Fibroblast of lung (primary cell): ENCODE results near the gene MTCH1. TPM values are rescaled to one million over a fixed set of nuclear protein-coding genes. Genes with fewer than 3 reads are reported as not detected.
A peak's percentile ranks its signal among the peaks of the same experiment; 100 is the strongest.

Source experiments
- DNase-seq, 2 donors: peaks; one replicate each; pipeline versions ENCODE4 v3.0.0 to v3.0.0-alpha.2; 2010; ENCODE audit warnings: low read depth in 2 of 2
- H2AFZ ChIP-seq: 2 replicates; pipeline ENCODE4 v1.5.1; 2012; ENCODE audit warnings: low read length, control low read depth, inconsistent platforms
- H3K27ac ChIP-seq: 2 replicates; pipeline ENCODE4 v1.5.1; 2011; ENCODE audit warnings: low read length, control low read depth; ENCODE audit not compliant: insufficient read depth
- H3K27me3 ChIP-seq: 2 replicates; pipeline ENCODE4 v1.5.1; 2011; ENCODE audit warnings: mild to moderate bottlenecking, low read length; ENCODE audit not compliant: control insufficient read depth, insufficient read depth
- H3K36me3 ChIP-seq: 2 replicates; pipeline ENCODE4 v1.5.1; 2011; ENCODE audit warnings: low read length; ENCODE audit not compliant: control insufficient read depth, insufficient read depth
- H3K4me1 ChIP-seq: 2 replicates; pipeline ENCODE4 v1.5.1; 2011; ENCODE audit warnings: low read length; ENCODE audit not compliant: control insufficient read depth, insufficient read depth; ENCODE audit errors: extremely low read depth
- H3K4me2 ChIP-seq: 2 replicates; pipeline ENCODE4 v1.5.1; 2011; ENCODE audit warnings: low read length, control low read depth; ENCODE audit not compliant: insufficient read depth; ENCODE audit errors: extremely low read depth
- H3K4me3 ChIP-seq, 4 experiments: fragments of 200-600 bp in 1 of 4; sonication (generic) in 1 of 4; replicated peaks in 1 of 4; 2 replicates each; pipeline ENCODE4 v1.5.1; 2011 to 2016; ENCODE audit warnings: low read length in 4 of 4, low read depth in 3 of 4, mild to moderate bottlenecking in 3 of 4, control low read depth in 2 of 4, inconsistent platforms in 1 of 4, mixed read lengths in 1 of 4; ENCODE audit not compliant: insufficient read depth in 1 of 4; ENCODE audit errors: control extremely low read depth in 1 of 4
- H3K79me2 ChIP-seq: 2 replicates; pipeline ENCODE4 v1.5.1; 2012; ENCODE audit warnings: mild to moderate bottlenecking, low read length, inconsistent platforms; ENCODE audit not compliant: control insufficient read depth, insufficient read depth
- H3K9ac ChIP-seq: 2 replicates; pipeline ENCODE4 v1.5.1; 2011; ENCODE audit warnings: mild to moderate bottlenecking, low read length, control low read depth; ENCODE audit not compliant: insufficient read depth
- H3K9me3 ChIP-seq: 2 replicates; pipeline ENCODE4 v1.5.1; 2012; ENCODE audit warnings: low read depth, low read length; ENCODE audit not compliant: control insufficient read depth, insufficient read depth
- H4K20me1 ChIP-seq: 2 replicates; pipeline ENCODE4 v1.5.1; 2011; ENCODE audit warnings: low read length; ENCODE audit not compliant: control insufficient read depth, insufficient read depth; ENCODE audit errors: extremely low read depth
- EZH2 ChIP-seq: IDR thresholded peaks from 2 replicates; pipeline ENCODE4 v1.5.1; 2012; ENCODE audit warnings: low read length, control low read depth, mild to moderate bottlenecking; ENCODE audit errors: missing control alignments
- polyA plus RNA-seq, 2 donors: library from polyadenylated mRNA; depleted of rRNA in 1 of 2; stranded (reverse) in 1 of 2; unstranded in 1 of 2; fragments of >200 nt; gene quantifications; 2 replicates each; pipeline ENCODE4 v1.2.1, GENCODE V29; 2011 to 2012; ENCODE audit warnings: missing spikeins in 1 of 2
- total RNA-seq: library from RNA; depleted of rRNA; stranded (reverse); fragments of >200 nt; gene quantifications from 2 replicates; pipeline ENCODE4 v1.2.1, GENCODE V29; 2014
- TF ChIP-seq, protein P1 (sequence below), 2 donors: IDR thresholded peaks in 1 of 2; conservative IDR thresholded peaks in 1 of 2; 1 replicate in 1 of 2; 2 replicates in 1 of 2; pipeline ENCODE4 v1.5.1; 2011 to 2012; ENCODE audit warnings: low read length in 2 of 2, control low read depth in 1 of 2, inconsistent platforms in 1 of 2, low read depth in 1 of 2, mild to moderate bottlenecking in 1 of 2

MTCH1 gene
- total and polyA plus RNA-seq, 2 donors (not counting 1 experiment from before 2014, with no cell fraction given) = 131 to 222 TPM

DNA sequence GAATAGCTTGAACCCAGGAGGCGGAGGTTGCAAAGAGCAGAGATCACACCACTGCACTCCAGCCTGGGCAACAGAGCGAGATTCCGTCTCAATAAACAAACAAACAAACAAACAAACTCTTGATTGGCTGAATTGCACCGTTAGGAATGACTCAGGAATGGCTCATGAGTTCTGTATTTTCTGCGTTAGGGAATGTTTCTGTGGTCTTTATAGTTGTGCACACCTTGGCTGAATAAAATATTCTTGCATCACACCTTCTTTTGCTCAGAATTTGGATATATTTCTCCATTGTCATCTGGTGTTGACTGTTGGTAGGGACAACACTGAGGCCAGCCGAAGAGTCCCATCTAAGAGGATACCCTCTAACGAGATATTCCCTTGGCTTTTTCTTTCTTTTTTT, 51.1 kb downstream of the MTCH1 start:
- Histone ChIP-seq H3K9me3 (no peaks in the 10 kb centered on the region), H3K36me3 (no peaks in the 10 kb centered on the region), H3K9ac (no peak overlapping the region), H2AFZ (no peak overlapping the region), H3K4me2 (no peak overlapping the region), H4K20me1 (no peaks in the 10 kb centered on the region), H3K27me3 (no peaks in the 10 kb centered on the region), H3K4me3 (no peak overlapping the region), H3K4me1 (peaks cover 3% of the 10 kb centered on the region), H3K79me2 (no peaks in the 10 kb centered on the region), H3K27ac (no peak overlapping the region)
- DNase-seq = no peak
- TF ChIP-seq, protein P1, sequence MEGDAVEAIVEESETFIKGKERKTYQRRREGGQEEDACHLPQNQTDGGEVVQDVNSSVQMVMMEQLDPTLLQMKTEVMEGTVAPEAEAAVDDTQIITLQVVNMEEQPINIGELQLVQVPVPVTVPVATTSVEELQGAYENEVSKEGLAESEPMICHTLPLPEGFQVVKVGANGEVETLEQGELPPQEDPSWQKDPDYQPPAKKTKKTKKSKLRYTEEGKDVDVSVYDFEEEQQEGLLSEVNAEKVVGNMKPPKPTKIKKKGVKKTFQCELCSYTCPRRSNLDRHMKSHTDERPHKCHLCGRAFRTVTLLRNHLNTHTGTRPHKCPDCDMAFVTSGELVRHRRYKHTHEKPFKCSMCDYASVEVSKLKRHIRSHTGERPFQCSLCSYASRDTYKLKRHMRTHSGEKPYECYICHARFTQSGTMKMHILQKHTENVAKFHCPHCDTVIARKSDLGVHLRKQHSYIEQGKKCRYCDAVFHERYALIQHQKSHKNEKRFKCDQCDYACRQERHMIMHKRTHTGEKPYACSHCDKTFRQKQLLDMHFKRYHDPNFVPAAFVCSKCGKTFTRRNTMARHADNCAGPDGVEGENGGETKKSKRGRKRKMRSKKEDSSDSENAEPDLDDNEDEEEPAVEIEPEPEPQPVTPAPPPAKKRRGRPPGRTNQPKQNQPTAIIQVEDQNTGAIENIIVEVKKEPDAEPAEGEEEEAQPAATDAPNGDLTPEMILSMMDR (conservative IDR thresholded peaks at IDR 0.05 in 1 of 2, IDR thresholded peaks at IDR 0.05 in 1 of 2; ENCODE audit: low read depth in 1 of 2, low read length in 2 of 2) = no peak
- no peak for TF ChIP-seq EZH2

DNA sequence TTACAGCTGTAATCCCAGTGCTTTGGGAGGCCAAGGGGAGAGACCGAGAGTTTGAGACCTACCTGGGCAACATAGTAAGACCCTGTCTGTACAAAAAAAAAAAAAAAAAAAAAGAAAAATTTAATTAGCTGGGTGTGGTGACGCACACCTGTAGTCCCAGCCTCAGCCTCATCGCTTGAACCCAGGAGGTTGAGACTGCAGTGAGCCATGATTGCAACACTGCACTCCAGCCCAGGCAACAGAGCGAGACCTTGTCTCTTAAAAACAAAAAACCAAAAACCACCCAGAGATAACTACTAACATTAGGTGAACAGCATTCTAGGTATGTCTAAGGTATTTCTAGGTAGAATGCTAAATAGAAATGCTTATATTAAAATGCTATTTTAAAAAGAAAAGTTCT, 52.5 kb downstream of the MTCH1 start:
- Histone ChIP-seq H3K4me2 (no peak overlapping the region), H3K4me3 (no peak overlapping the region), H3K79me2 (no peaks in the 10 kb centered on the region), H3K4me1 (peaks cover 8% of the 10 kb centered on the region), H3K36me3 (no peaks in the 10 kb centered on the region), H2AFZ (no peak overlapping the region), H4K20me1 (no peaks in the 10 kb centered on the region), H3K27ac (no peak overlapping the region), H3K9me3 (no peaks in the 10 kb centered on the region), H3K9ac (no peak overlapping the region), H3K27me3 (no peaks in the 10 kb centered on the region)
- TF ChIP-seq, protein P1 (conservative IDR thresholded peaks at IDR 0.05 in 1 of 2, IDR thresholded peaks at IDR 0.05 in 1 of 2; ENCODE audit: low read depth in 1 of 2, low read length in 2 of 2) = no peak
- DNase-seq = no peak

DNA sequence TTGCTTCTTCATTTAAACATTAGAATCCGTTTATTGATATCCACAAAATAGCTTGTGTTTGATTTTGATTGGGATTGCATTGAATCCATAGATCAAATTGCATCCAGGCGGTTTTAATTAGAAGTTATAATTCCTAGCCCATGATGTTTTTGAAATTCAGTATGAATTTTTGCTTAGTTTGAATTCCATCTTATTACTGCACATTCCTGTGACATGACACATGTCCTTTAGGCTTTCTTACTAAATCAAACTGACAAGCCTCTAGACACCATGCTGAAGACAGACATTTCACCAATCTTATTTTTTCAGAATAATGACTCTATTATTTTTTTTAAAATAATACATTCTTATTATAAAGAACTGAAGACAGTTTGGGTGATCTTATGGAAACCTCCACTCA, 52.9 kb downstream of the MTCH1 start:
- peak; percentile 50 to 61 for DNase-seq
- no peak overlapping the region for H3K9ac ChIP-seq
- H3K4me3 ChIP-seq = no peak overlapping the region
- no peaks in the 10 kb centered on the region for H3K9me3 ChIP-seq
- no peaks in the 10 kb centered on the region for H3K36me3 ChIP-seq
- H3K27ac ChIP-seq = no peak overlapping the region
- H3K4me2 ChIP-seq = no peak overlapping the region
- H4K20me1 ChIP-seq = no peaks in the 10 kb centered on the region
- no peak overlapping the region for H2AFZ ChIP-seq
- no peaks in the 10 kb centered on the region for H3K79me2 ChIP-seq
- no peaks in the 10 kb centered on the region for H3K27me3 ChIP-seq
- peaks cover 7% of the 10 kb centered on the region for H3K4me1 ChIP-seq
- TF ChIP-seq, protein P1 (conservative IDR thresholded peaks at IDR 0.05 in 1 of 2, IDR thresholded peaks at IDR 0.05 in 1 of 2; ENCODE audit: low read depth in 1 of 2, low read length in 2 of 2) = no peak
- no peak for TF ChIP-seq EZH2
